ENCODE measurements around the gene HOXA13. TPM values are rescaled to one million over a fixed set of nuclear protein-coding genes. Genes with fewer than 3 reads are reported as not detected.

HOXA13 gene
- total RNA-seq, 1 experiment from 2014 or later: 12.1 TPM

- H3K36me3 ChIP-seq (ENCODE audit: low read depth, low read length): 0 out of 2 replicates have a peak, but pooled peaks cover 6% of the 10 kb centered on the region
- no peaks in the 10 kb centered on the region for H3K27me3 ChIP-seq (ENCODE audit: low read length)
- peaks cover 30% of the 10 kb centered on the region for H3K4me1 ChIP-seq (ENCODE audit: insufficient read depth, low read length)
- no peaks in the 10 kb centered on the region for H3F3A ChIP-seq (ENCODE audit: low read length, unreplicated experiment)
- H3K9ac ChIP-seq (ENCODE audit: low read length): peak overlapping the region; percentile 91
- DNase-seq (peak; percentile 57), ATAC-seq (peak; percentile 6)
- H3K4me2 ChIP-seq (ENCODE audit: low read length): peak overlapping the region; percentile 94
- H3K27ac ChIP-seq (ENCODE audit: low read length): peak overlapping the region; percentile 92
- peaks cover 12% of the 10 kb centered on the region; the same call in 1 of the 2 replicates for H4K20me1 ChIP-seq (ENCODE audit: low read length)
- BruUV-seq (replicated peaks): TSS peak; percentile 73
- H3K9me2 ChIP-seq (replicated peaks; ENCODE audit: low read length): no peaks in the 10 kb centered on the region
- TF ChIP-seq CTCF (conservative IDR thresholded peaks at IDR 0.05; ENCODE audit: low read depth, low read length) (no peak), EZH2 (IDR thresholded peaks at IDR 0.05; ENCODE audit: low read length, unreplicated experiment) (no peak), EZH2phosphoT487 (IDR thresholded peaks at IDR 0.05; ENCODE audit: borderline replicate concordance, low read length) (no peak)
- peaks cover 95% of the 10 kb centered on the region for H3K79me2 ChIP-seq (ENCODE audit: low read length)
- ChIA-PET POLR2A (ENCODE audit: unreplicated experiment) (interaction anchor here (0.9 to 1.0 kb wide), 3 partner anchors 12 to 538 kb away, joined by 3 to 24 read pairs (median 5); no protein-coding TSS in a partner anchor), CTCF (interaction anchor here (2.2 to 2.3 kb wide), 2 partner anchors 405 kb away, joined by 20 to 29 read pairs; no protein-coding TSS in a partner anchor)
- intact Hi-C loops (cut with micrococcal nuclease): loop anchor here (5.0 kb wide), 1 partner anchor 34 kb away; the partner anchor contains the start of gene HOXA9
- H3K4me3 ChIP-seq (ENCODE audit: low read length): peak overlapping the region; percentile 75
- no peaks in the 10 kb centered on the region for H3K9me3 ChIP-seq (ENCODE audit: low read length)
- peak overlapping the region; percentile 35 for H2AFZ ChIP-seq (ENCODE audit: low read length)
Observed at GRCh38 chr7:27200761-27201579, 1.1 kb upstream of the HOXA13 start.

- H3F3A ChIP-seq (ENCODE audit: low read length, unreplicated experiment): no peaks in the 10 kb centered on the region
- H3K4me1 ChIP-seq (ENCODE audit: insufficient read depth, low read length): peaks cover 28% of the 10 kb centered on the region
- no peak overlapping the region for H2AFZ ChIP-seq (ENCODE audit: low read length)
- CTCF ChIA-PET: interaction anchor here (0.6 to 2.3 kb wide), 4 partner anchors 8 to 843 kb away, joined by 3 to 20 read pairs (median 4); no protein-coding TSS in a partner anchor
- TF ChIP-seq EZH2phosphoT487 (IDR thresholded peaks at IDR 0.05; ENCODE audit: borderline replicate concordance, low read length) (no peak), EZH2 (IDR thresholded peaks at IDR 0.05; ENCODE audit: low read length, unreplicated experiment) (no peak), CTCF (conservative IDR thresholded peaks at IDR 0.05; ENCODE audit: low read depth, low read length) (no peak)
- H3K9ac ChIP-seq (ENCODE audit: low read length): peak overlapping the region; percentile 97
- POLR2A ChIA-PET (ENCODE audit: unreplicated experiment): interaction anchor here (0.5 to 1.0 kb wide), 7 partner anchors 10 to 542 kb away, joined by 3 to 24 read pairs (median 4); no protein-coding TSS in a partner anchor
- DNase-seq (peak; percentile 20), ATAC-seq (no peak)
- intact Hi-C loops (cut with micrococcal nuclease): loop anchor here (5.0 kb wide), 2 partner anchors 543 to 893 kb away; partner anchors contain the start of gene TAX1BP1
- H3K27me3 ChIP-seq (ENCODE audit: low read length): no peaks in the 10 kb centered on the region
- 0 out of 2 replicates have a peak, but pooled peaks cover 6% of the 10 kb centered on the region for H3K36me3 ChIP-seq (ENCODE audit: low read depth, low read length)
- peaks cover 95% of the 10 kb centered on the region for H3K79me2 ChIP-seq (ENCODE audit: low read length)
- H3K9me3 ChIP-seq (ENCODE audit: low read length): no peaks in the 10 kb centered on the region
- H3K4me2 ChIP-seq (ENCODE audit: low read length): peak overlapping the region; percentile 99
- no TSS peak for BruUV-seq (replicated peaks)
- H4K20me1 ChIP-seq (ENCODE audit: low read length): peaks cover 12% of the 10 kb centered on the region; the same call in 1 of the 2 replicates
- H3K9me2 ChIP-seq (replicated peaks; ENCODE audit: low read length): no peaks in the 10 kb centered on the region
- H3K4me3 ChIP-seq (ENCODE audit: low read length): peak overlapping the region; percentile 91
- H3K27ac ChIP-seq (ENCODE audit: low read length): peak overlapping the region; percentile 53
Observed at GRCh38 chr7:27198871-27199801, 755 bp downstream of the HOXA13 start.

Measured in PC-3 (cell line).